HepG2 (cell line): Measurements from ENCODE around the gene OR6C2. TPM values are rescaled to one million over a fixed set of nuclear protein-coding genes. Genes with fewer than 3 reads are reported as not detected.

Experiments used
- AKNA ChIP-seq: sonication (generic); formaldehyde crosslinking; IDR thresholded peaks from 2 replicates; pipeline ENCODE4 v1.4.0; 2020; ENCODE audit warnings: missing genetic modification reagents, borderline replicate concordance
- ARHGAP35 ChIP-seq: sonication (generic); formaldehyde crosslinking; IDR thresholded peaks from 2 replicates; pipeline ENCODE4 v1.9.0; 2022; ENCODE audit warnings: mild to moderate bottlenecking, inconsistent platforms, moderate library complexity, missing genetic modification reagents, borderline replicate concordance
- ATF5 ChIP-seq: sonication (generic); formaldehyde crosslinking; IDR thresholded peaks from 2 replicates; pipeline ENCODE4 v1.4.0; 2020; ENCODE audit warnings: mild to moderate bottlenecking, low read depth, missing genetic modification reagents
- BORCS8-MEF2B ChIP-seq: sonication (generic); formaldehyde crosslinking; IDR thresholded peaks from 2 replicates; pipeline ENCODE4 v1.8.0; 2022; ENCODE audit warnings: mild to moderate bottlenecking, missing genetic modification reagents
- GATAD2A ChIP-seq: IDR thresholded peaks from 2 replicates; pipeline ENCODE4 v1.6.1; 2016
- GZF1 ChIP-seq: sonication (generic); formaldehyde crosslinking; IDR thresholded peaks from 2 replicates; pipeline ENCODE4 v1.5.1; 2020; ENCODE audit warnings: mild to moderate bottlenecking, missing genetic modification reagents
- JUNB ChIP-seq: sonication (generic); formaldehyde crosslinking; IDR thresholded peaks from 2 replicates; pipeline ENCODE4 v1.8.0; 2022; ENCODE audit warnings: missing genetic modification reagents, mild to moderate bottlenecking, borderline replicate concordance
- KLF12 ChIP-seq: sonication (generic); formaldehyde crosslinking; IDR thresholded peaks from 2 replicates; pipeline ENCODE4 v1.4.0; 2020; ENCODE audit warnings: missing genetic modification reagents, borderline replicate concordance
- MIXL1 ChIP-seq: IDR thresholded peaks from 2 replicates; pipeline ENCODE4 v1.6.1; 2016
- NAIF1 ChIP-seq: sonication (generic); formaldehyde crosslinking; IDR thresholded peaks from 2 replicates; pipeline ENCODE4 v1.5.0; 2020; ENCODE audit warnings: mild to moderate bottlenecking, missing genetic modification reagents, borderline replicate concordance
- POGZ ChIP-seq: sonication (generic); formaldehyde crosslinking; IDR thresholded peaks from 2 replicates; pipeline ENCODE4 v1.4.0; 2020; ENCODE audit warnings: mild to moderate bottlenecking, missing genetic modification reagents
- PRDM10 ChIP-seq: sonication (generic); formaldehyde crosslinking; IDR thresholded peaks from 2 replicates; pipeline ENCODE4 v1.4.0; 2020; ENCODE audit warnings: low read depth, missing genetic modification reagents
- REL ChIP-seq: sonication (generic); formaldehyde crosslinking; conservative IDR thresholded peaks from 2 replicates; pipeline ENCODE4 v1.8.0; 2022; ENCODE audit warnings: mild to moderate bottlenecking, missing genetic modification reagents, moderate library complexity
- THAP7 ChIP-seq: sonication (generic); formaldehyde crosslinking; IDR thresholded peaks from 2 replicates; pipeline ENCODE4 v1.8.1; 2023; ENCODE audit warnings: mild to moderate bottlenecking, missing genetic modification reagents
- ZFY ChIP-seq: sonication (generic); formaldehyde crosslinking; IDR thresholded peaks from 2 replicates; pipeline ENCODE4 v1.4.0; 2020; ENCODE audit warnings: missing genetic modification reagents
- ZMAT3 ChIP-seq: sonication (generic); formaldehyde crosslinking; conservative IDR thresholded peaks from 2 replicates; pipeline ENCODE4 v1.7.0; 2021; ENCODE audit warnings: missing genetic modification reagents
- ZMYM3 ChIP-seq: sonication (generic); formaldehyde crosslinking; IDR thresholded peaks from 2 replicates; pipeline ENCODE4 v1.5.1; 2020; ENCODE audit warnings: mild to moderate bottlenecking, missing genetic modification reagents
- ZNF691 ChIP-seq: sonication (generic); formaldehyde crosslinking; IDR thresholded peaks from 2 replicates; pipeline ENCODE4 v1.4.0; 2020; ENCODE audit warnings: missing genetic modification reagents, low read depth, mild to moderate bottlenecking, borderline replicate concordance
- ZNF775 ChIP-seq: sonication (generic); formaldehyde crosslinking; IDR thresholded peaks from 2 replicates; pipeline ENCODE4 v1.4.0; 2020; ENCODE audit warnings: missing genetic modification reagents, mild to moderate bottlenecking, moderate library complexity, borderline replicate concordance
- ZNF790 ChIP-seq: sonication (generic); formaldehyde crosslinking; IDR thresholded peaks from 2 replicates; pipeline ENCODE4 v1.8.0; 2022; ENCODE audit warnings: missing genetic modification reagents, mild to moderate bottlenecking, borderline replicate concordance
- polyA plus RNA-seq, 8 experiments: library from polyadenylated mRNA; depleted of rRNA in 3 of 8; stranded (reverse) in 7 of 8; unstranded in 1 of 8; fragments of >200 nt; fragmentation: Illumina TruSeq in 4 of 8; extraction: Trizol in 4 of 8; gene quantifications; 2 replicates each; pipeline versions ENCODE4 v1.2.1 to v1.2.3, GENCODE V29; 2011 to 2016; ENCODE audit warnings: low read depth in 4 of 8, missing spikeins in 1 of 8, mixed read lengths in 1 of 8; ENCODE audit not compliant: insufficient read depth in 1 of 8
- total RNA-seq, 5 experiments: library from RNA; depleted of rRNA; stranded (reverse); fragments of >200 nt; fragmentation: Illumina TruSeq; extraction: Trizol; gene quantifications; 2 replicates each; pipeline ENCODE4 v1.2.3, GENCODE V29; 2016; ENCODE audit warnings: low read depth in 1 of 5

OR6C2 gene
- total and polyA plus RNA-seq, 2 of the 13 experiments (the other 11 are each of a cell fraction or from before 2014, with no cell fraction given): not detected

GRCh38 chr12:55499810-55500252, 56.0 kb downstream of the OR6C2 start (continued):
- TF ChIP-seq ZNF775 (0 out of 2 replicates have a peak, but pooled peaks have one; percentile 39), ATF5 (no peak), ZMYM3 (peak; percentile 55; the same call in 1 of the 2 replicates), BORCS8-MEF2B (no peak), JUNB (CRISPR knock-in tag) (no peak), ZNF790 (no peak), AKNA (no peak), ZMAT3 (CRISPR knock-in tag) (no peak), NAIF1 (CRISPR knock-in tag) (no peak), REL (CRISPR knock-in tag) (no peak), ARHGAP35 (CRISPR knock-in tag) (no peak), ZFY (no peak), PRDM10 (CRISPR knock-in tag) (no peak), GZF1 (CRISPR knock-in tag) (no peak), THAP7 (CRISPR knock-in tag) (no peak), KLF12 (no peak), GATAD2A (CRISPR knock-in tag) (peak; percentile 93), ZNF691 (CRISPR knock-in tag) (no peak), MIXL1 (peak; percentile 64; the same call in 1 of the 2 replicates), POGZ (CRISPR knock-in tag) (no peak)
